IPS-NIHi7 (cell line): ENCODE measurements around the gene RANGRF.

Source experiments
- DNase-seq: peaks from one replicate; pipeline ENCODE4 v3.0.0; 2012; ENCODE audit warnings: mixed read lengths; ENCODE audit errors: extremely low spot score

The RANGRF gene

GRCh38 chr17:8314797-8315763 is 26.6 kb downstream of the RANGRF start:
- peak; percentile 46 for DNase-seq

GRCh38 chr17:8315764-8316217 is 27.3 kb downstream of the RANGRF start:
- peak; percentile 71 for DNase-seq

- no peak for DNase-seq
Measured at GRCh38 chr17:8318010-8318935, 29.8 kb downstream of the RANGRF start.

GRCh38 chr17:8320262-8320661 is 31.8 kb downstream of the RANGRF start:
- no peak for DNase-seq

- no peak for DNase-seq
Measured at GRCh38 chr17:8320990-8321389, 32.5 kb downstream of the RANGRF start.

GRCh38 chr17:8322061-8322460 is 33.6 kb downstream of the RANGRF start:
- no peak for DNase-seq

GRCh38 chr17:8324132-8324531 is 35.7 kb downstream of the RANGRF start:
- no peak for DNase-seq

- no peak for DNase-seq
Measured at GRCh38 chr17:8324923-8325322, 36.5 kb downstream of the RANGRF start.

GRCh38 chr17:8326511-8327302 is 38.2 kb downstream of the RANGRF start:
- peak; percentile 60 for DNase-seq

GRCh38 chr17:8327303-8327649 is 38.8 kb downstream of the RANGRF start:
- DNase-seq: no peak

GRCh38 chr17:8332128-8332527 is 43.7 kb downstream of the RANGRF start:
- no peak for DNase-seq

GRCh38 chr17:8332688-8333087 is 44.2 kb downstream of the RANGRF start:
- no peak for DNase-seq

GRCh38 chr17:8333281-8333680 is 44.8 kb downstream of the RANGRF start:
- DNase-seq: no peak

GRCh38 chr17:8337802-8338752 is 49.6 kb downstream of the RANGRF start:
- DNase-seq: no peak

GRCh38 chr17:8338753-8339140 is 50.3 kb downstream of the RANGRF start:
- no peak for DNase-seq

GRCh38 chr17:8339540-8339939 is 51.1 kb downstream of the RANGRF start, which contains the start of gene ODF4:
ODF4 (plus strand) TSS chr17:8339840; CDS start chr17:8340052, 212 bp downstream.
- no peak for DNase-seq
